Activated CD8-positive, alpha-beta memory T cell treated with anti-CD3 and anti-CD28 coated beads for 1 hour (primary cell): ENCODE data around the gene C1R.
A peak's percentile ranks its signal among the peaks of the same experiment; 100 is the strongest.

ENCODE experiments used
- DNase-seq, 2 donors: peaks; one replicate each; pipeline ENCODE4 v3.0.0-alpha.2; 2020; ENCODE audit warnings: low read depth in 1 of 2; ENCODE audit errors: extremely low read depth in 1 of 2

C1R gene

DNA sequence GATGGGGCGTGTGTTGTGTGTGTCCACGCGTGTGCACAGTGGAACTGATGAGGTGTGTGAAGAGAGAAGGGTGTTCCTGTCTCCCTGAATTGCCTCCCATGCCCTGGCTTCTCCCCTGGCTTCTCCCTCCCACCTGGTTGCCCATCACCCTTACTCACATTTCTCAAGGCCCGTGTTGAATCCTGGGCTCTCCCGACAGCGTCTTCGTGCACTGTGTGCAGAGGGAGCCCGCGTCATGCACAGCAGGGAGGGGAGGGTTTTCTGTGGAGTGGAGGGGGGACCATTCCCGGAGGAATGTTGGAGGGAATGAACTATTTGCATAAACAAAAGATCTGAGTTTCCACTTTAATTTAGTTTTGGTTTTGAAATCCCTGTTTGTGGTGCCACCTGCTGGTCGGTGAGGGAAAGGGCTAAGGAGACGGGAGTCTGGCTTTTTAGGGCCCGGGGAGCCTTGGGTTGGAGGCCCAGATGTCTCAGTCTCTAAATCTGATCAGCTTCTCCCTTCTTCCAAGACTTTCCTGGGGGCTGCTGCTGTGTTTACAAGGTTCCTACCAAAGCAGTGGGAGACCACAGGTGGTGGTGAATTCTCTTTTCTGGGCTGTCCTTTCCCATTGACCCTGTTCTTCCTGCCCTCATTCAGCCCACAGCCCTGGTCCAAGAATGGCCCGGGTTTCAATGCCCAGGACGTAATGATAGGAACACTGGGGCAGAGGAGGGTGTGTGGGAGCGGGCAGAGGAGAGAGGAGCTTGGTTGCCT, at the start of gene C1R:
C1R (minus strand) TSS at position 217 of the 757 bp plus-strand sequence; CDS start at position 160, 57 bp downstream.
- DNase-seq, result peak; percentile 31 to 52

DNA sequence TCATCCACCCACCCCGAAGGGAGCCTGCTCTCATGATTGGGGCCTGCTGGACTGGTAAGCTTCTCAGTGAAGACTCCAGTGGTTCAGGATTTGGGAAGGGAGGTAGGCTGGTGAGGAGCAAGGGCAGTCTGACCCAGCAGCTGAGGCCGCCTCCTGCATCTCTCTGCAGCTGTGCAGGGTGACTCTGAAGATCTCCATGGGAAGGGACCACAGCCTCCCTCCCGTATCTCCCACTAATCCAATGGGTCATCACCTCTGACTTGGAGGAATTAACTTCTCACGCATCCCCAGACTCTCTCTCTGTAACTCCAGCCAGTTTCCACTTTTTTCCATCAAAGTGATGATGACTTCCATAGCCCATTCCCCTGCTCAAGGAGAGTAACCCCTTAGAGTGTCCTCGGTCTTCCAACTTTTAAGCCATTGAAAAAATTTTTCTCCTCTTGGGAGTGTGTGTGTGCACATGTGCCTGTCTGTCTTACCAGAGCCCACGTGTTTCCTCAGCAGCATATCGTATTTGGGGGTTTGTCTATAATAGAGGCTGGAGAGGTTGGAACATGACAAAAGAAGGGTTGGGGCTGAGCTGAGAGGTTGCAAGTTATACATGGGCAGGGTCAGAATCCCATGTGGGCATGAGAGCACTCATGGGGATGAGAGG, 49.2 kb upstream of the C1R start:
- DNase-seq, result no peak

DNA sequence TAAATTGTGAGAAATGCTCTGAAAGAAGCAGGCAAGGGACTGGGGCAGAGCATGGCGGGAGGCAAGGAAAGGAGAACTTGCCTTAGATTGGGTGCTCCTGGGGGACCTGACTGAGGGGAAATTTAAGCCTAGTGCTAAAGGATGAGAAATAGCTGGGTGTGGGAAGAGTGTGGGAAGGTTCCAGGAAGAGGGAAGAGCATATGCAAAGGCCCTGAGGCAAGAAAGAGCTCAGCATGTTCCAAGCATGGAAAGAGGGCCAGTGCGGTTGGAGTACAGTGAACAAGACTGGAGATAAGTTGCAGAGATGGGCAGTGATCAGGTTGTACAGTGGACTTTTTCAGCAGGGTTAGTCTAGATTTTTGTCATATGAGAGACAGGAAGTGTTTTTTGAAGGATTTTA, 47.0 kb upstream of the C1R start:
- DNase-seq, result no peak

DNA sequence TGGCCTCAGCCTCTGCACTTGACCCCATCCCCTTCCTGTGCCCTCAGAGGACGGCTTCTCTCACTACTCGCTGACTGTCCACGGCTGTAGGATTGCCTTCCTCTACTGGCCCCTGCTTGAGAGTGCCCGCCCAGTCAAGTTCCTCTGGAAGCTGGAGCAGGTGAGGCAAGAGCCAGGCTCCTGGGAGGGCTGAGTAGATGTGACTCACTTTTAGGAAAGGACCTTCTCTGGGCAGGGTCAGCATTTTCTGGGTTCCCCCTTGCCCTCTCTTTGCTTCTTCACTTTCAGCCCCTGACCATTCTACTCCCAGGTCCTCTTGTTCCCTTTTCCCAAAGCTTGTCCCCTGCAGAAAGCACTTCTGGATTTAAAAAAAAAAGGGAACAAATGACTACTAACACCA, 45.7 kb upstream of the C1R start:
- DNase-seq, result no peak

DNA sequence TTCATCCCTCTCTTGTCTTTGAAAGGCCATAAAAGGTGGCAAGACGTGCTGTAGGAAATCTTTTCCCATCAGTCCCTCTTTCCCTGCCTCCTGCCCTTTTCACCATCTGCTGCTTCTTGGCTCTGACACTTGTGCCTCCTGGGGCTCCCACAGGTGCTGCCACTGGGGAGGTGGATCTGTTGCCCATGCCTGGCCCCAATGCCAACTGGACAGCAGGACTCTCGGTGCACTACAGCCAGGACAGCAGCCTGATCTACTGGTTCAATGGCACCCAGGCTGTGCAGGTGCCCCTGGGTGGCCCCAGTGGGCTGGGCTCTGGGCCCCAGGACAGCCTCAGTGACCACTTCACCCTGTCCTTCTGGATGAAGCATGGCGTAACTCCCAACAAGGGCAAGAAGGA, 44.4 kb upstream of the C1R start:
- no peak for DNase-seq

DNA sequence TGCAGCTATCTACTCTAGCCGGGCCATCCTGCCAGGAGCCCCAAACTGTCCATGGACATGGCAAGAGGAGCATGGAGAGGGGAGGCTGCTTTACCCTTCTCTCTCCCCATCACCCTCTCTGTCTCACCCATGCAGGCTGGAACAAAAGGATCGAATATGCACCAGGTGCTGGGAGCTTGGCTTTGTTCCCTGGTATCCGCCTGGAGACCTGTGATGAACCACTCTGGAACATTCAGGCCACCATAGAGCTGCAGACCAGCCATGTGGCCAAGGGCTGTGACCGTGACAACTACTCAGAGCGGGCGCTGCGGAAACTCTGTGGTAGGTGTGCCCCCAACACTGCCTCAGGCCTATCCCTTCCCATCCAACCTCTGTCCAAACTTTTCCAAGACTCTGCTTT, 43.8 kb upstream of the C1R start:
- DNase-seq, result no peak

DNA sequence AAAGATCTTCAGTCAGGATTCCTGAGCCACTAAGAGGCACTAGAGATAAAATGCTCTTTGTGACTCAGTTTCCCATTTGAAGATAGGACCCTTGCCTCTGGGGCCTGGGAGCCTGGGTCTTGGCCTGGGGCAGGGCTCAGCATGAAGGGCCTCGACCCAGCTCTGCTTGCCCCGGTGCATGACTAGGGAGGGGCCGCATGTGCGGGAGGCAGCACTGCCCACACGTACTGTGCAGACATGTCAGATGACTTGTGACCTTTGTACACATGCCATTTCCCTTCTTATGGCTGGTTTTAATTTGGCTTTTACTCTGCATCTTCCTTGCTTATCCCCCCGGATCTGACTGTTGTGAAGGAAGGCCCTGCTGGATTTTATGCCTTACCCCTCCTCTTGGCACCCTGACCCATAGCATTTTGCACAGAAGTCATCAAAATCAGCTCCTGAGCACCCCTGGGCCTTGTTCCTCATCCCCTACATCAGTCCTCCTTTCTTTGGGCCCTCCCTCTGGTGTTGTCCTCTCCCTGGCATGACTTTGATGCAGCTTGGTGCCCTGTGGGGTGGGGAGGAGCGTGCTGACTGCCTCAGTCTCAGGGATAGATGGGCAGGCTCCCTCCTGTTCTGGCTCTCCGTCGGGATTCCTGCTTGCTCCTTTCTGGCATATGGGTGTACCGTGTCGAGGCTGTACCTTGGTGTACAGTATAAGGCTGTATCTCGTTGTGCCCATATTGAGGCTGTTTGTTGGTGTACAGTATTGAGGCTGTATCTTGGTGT, 42.3 kb upstream of the C1R start:
- no peak for DNase-seq

DNA sequence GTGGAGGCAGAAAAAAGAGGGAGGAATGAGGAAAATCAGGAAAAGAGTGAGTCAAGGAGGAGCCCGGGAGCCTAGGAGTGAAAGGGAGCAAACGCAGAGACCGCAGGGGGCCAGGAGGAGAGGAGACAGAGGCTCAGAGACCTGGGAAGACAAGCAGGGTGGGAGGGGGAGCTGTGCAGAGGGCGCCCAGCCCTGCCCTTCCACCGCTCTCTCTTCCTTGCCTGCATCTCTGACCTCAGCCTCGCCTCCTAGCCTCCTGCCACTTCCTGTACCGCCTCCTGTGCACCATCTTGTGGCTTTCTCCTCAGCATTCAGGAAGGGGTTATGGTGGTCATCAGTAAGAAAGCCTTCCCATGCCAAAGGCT, 39.2 kb upstream of the C1R start:
- no peak for DNase-seq

DNA sequence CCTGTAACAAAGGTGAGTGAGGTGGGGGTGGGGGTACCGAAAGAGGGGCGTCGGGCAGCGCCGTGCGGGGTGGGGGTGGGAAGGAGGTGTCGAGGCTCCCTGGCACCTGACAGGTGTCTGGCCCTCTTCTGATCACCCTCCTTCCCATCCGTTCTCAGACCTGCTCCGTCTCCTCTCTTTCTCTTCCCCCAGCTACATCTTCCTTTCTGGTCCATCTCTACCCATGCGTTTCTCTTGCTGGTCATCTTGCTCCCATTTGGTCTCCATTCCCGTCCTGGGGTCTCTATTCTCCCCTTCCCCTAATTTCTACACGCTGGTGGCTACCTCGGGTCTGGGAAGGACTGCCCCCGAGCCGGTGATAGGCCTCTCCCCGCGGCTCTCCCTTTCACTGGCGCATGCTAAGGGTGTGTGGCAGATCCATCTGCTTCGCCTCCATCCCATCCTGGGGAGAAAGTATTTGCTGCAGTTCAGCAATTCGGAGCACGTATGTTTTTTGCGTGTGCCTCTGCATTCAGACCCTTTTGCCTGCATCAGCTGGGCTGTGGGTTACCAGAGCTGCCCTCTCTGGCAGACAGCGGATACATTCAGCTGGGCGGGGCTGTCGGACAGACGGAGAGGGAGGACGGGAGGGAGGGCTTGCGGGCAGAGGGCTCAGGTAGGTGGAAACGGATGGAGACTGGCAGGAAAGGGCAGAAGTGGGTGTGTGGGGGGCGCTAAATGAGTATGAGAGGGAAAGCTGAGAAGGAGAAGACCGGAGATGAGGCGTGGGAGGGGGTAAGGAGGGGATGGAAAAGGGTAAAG, 38.7 kb upstream of the C1R start:
- peak in 1 of 2 donors; percentile 33 for DNase-seq

DNA sequence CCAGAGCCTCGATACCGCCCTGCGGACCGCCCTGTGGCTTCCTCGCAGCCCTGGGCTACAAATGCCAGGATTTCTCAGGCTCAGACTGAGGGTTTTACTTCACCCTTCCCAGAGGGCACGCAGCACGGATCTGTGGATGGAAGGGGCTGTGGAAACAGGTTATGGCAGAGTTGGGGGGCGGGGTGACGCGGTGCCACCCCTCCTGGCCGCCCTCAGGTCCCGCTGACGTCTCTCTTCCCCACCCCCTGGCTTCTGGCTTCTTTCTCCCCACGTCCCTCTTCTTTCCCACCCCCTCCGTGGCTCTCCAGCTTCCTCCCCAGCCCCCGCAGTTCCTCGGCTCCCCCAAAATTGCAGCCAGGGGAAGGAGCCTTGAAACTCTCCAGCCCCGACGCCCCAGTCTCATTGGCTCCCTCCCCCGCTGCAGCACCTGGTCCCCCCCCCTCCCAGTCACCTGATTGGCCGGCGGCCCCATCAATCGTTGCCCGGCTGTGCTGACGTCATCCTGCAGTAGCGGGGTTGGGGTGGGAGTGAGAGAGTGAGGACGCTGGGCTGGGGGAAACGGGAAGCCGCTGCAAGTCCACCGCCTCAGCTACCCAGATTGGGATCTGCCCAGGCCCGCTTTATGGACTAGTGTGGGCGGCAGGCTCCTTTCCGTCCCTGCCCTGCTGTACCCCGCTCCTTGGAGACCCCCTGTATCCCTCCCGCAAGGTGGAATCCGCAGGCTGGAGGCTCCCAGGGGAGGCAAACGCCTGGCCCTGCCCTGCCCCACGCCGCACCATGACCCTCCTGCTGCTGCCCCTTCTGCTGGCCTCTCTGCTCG, 37.8 kb upstream of the C1R start, which contains the start of gene CLSTN3:
CLSTN3 (plus strand) TSS at position 500 of the 820 bp plus-strand sequence; CDS start at position 778, 278 bp downstream.
- peak; percentile 77 to 80 for DNase-seq

DNA sequence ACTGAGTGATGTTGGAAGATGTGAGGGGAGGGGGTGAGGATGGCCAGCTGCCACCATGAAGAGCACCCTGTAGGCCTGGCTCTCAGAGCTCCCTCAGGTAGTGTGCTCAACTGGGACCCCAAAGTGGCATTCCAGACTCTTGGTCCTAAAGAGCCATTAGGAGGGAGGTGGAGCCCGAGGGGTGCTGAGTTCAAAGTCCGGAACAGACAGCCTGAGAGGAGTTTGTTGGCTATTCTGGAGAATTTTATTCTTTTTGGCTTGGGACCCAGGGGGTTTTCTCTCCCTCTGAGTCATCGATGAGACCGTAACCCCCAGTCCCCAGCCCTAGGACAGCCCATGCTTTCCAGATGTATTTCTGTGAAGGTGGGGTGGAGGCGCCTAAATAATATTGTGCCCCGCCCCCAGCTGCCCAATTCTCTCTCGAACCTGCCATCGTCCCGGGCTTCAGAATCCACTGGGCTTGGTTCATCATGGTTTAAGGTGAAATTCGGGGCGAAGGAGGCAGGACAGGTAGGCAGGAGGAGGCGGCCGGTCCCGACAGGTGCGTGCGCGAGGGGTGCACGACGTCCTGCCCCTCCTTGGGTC, 37.1 kb upstream of the C1R start:
- no peak for DNase-seq

DNA sequence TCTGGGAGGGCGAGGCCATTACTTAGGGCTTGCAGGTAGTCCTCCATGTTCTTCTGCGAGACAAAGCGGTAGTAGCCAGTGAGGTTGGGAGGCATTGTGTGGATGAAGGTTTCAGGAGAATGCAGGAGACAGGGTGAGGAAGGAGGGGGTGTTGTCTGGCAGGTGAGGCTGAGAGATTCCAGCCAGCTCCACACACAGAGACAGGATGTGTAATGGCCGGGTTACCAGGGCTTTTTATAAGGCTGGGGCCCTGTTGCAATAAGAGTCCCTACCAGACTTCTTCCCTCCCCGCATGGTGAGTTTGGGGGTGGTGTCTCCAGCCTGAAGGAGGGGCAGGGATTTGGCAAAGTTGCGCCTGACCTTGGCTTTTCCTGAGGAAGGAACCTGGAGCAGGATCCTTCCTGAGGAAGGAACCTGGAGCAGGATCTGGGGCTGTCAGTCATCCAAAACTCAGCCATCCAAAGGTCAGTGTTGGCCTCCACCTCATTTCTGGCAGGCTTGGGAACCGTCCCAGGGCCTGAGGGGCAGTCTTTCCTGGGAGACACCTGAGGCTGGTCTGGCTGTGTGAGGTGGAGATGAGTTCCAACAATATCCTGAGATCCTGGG, 36.5 kb upstream of the C1R start, which contains the start of gene RBP5:
RBP5 (minus strand) TSS at position 209 of the 606 bp plus-strand sequence; CDS start at position 95, 114 bp downstream.
- no peak for DNase-seq

DNA sequence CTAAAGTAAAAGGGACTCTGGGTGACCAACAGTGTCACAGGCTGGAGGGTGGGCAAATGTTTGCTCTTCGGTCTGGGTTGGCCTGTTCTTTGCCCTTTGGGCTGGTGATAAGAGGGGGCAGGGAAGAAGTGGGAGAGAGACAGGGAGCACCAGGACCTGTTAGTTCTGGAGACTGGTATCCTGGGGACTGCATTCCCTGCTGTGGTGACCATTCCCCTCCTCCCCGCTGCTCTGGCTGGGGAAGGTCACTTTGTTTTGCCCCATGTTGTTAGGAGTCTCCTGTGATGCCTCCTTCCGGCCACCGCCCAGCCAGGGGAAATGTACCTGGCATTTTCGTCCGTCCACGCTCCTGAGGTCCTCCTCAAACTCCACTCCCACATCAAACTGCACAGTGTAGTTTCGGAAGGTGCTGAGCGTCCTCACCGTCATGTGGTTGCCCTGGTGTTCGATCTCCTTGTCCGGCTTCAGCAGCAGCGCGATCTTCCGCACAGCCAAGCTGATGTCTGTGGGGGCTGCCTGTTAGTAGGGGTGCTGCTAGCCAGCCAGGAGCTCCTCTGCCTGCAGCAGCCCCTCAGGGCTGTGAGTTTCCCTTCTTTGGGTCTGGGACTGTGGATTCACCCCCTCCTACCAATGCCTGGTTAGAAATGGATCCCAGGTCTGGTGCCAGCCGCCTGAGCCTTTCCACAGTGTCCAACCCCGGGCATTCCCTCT, 35.8 kb upstream of the C1R start:
- no peak for DNase-seq

DNA sequence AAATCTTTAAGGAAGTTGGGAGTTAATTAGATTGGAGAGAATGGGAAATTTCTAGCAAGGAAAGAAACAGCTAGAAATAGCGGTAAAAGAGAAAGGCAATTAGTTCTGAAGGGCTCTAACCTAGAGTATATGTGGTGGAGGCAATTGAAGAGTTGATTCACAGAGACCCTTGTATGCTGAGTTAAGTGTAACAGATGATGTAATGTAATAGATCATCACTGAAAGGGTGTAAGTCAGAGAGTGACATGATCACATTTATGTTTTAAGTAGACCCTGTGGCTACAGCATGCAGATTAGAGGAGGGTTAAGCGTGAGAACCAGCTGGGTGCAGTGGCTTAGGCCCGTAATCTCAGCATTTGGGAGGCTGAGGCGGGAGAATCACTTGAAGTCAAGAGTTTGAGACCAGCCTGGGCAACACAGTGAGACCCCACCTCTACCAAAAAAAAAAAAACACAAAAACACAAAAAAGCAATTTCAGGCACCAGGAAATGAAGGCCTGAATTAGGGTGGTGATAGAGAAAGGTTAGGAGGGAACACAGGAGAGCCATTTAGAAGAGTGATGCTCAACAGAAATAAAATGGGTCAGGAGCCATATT, 33.5 kb upstream of the C1R start:
- DNase-seq, result no peak

DNA sequence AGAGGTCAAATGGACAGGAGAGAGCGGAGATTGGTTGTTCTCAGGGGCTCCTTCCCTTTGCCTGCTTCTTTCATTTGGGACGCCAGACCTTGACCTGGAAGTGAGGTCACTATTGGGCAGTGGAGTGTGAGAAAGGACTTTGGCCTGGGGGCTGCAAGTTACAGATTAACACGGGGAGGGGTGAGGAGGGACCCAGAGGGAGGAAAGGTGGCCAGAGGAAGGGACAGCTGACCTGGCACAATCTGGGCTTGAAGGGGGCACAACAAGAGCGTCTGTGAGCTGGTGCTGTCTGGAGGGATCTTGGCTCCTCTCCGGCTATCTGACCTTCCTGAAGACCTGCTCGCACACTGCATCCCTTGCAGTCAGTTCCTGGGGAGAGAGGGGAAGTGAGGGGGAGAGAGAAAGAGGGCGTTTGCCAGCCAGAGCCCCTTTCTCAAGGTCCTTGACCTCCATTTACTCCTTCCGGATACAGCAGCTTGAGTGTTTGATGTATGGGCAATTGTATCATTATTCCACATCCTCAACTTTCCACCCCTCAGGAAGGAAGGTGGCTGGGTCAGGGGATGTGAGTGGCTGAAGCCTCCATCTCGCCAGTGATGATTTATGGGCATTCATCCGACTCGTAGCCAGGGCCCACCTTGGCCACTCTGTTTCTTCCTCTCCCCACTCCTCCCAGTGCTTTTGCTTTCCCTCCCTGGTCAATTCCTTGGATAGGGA, 31.7 kb upstream of the C1R start:
- DNase-seq, result no peak

DNA sequence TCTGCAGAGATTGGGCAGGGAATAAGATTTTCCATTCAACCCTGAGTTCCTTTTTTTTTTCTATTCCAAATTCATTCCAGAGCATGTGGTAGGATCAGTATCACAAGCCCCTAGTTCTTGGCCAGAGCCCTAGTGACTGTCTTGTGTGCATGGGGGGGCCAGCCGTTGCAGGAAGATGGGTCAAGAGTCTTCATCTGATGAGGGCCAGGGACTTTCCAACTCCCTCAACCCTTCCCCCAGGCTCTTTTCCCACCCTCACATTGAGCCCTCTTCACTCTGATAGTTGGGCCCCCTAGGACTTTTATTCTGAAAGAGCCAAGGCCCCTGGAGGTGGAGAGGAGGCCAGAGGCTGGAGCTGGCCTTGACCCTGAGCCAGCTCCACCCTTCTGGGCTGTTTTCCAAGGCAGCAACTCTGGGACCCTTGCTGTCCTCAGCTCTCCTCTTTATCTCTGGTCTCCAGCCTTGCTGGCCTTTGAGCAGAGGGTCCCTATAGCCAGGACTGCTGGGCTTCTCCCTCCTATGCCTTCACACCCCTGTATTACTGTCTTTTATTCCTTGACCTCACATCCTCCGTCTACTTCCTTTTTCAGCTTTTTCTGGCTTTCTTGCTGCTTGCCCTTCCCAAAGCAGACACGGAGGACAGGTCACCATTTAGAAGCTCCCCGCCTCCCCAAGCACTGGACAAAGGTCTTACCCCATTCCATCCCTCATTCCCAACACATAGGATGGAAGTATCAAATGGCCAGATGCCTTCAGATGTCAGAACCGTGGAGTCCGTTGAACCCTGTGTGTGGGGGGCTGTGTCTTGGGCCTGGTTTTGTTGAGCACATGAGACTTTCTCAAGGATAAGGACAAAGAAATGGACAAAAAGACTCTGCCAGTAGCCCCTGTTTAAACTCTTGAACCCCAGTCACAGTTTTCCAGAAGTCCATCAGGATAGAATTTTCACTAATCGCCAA, 30.8 kb upstream of the C1R start:
- no peak for DNase-seq
